IMR-90 (cell line): Measurements from ENCODE around the gene ZC3H8. TPM values are rescaled to one million over a fixed set of nuclear protein-coding genes. Genes with fewer than 3 reads are reported as not detected.

ENCODE experiments used
- ATAC-seq: fragments of 200-7000 bp; cut with Tn5 transposase; 2 replicates; pipeline ENCODE4 v1.9.1; 2020; ENCODE audit warnings: low read depth, mild to moderate bottlenecking, moderate library complexity
- BruUV-seq: library from RNA; stranded (reverse); fragments of 400-500 nt; replicated peaks from 2 replicates; lab custom pipeline; 2021; lab: Mats Ljungman, UMichigan
- CTCF ChIA-PET: fragments of 300-600 bp; formaldehyde crosslinking; extraction: SDS; loops from one replicate; lab custom pipeline; 2021; ENCODE audit warnings: antibody characterized with exemption; lab: Yijun Ruan, JAX
- POLR2A ChIA-PET: fragments of 300-600 bp; sonication (Branson Sonifier 250); formaldehyde crosslinking; loops from one replicate; lab custom pipeline; 2022; ENCODE audit warnings: antibody characterized with exemption; ENCODE audit not compliant: unreplicated experiment; lab: Charles Lee
- DNase-seq: peaks from one replicate; pipeline ENCODE4 v3.0.0; 2013
- H2AFZ ChIP-seq: replicated peaks from 2 replicates; pipeline ENCODE3; 2013; ENCODE audit warnings: low read length, mild to moderate bottlenecking; ENCODE audit not compliant: poor library complexity
- H2AK5ac ChIP-seq: 2 replicates; pipeline ENCODE4 v1.6.1; 2013; ENCODE audit warnings: low read depth, low read length, inconsistent platforms
- H2AK9ac ChIP-seq: replicated peaks from 2 replicates; pipeline ENCODE3; 2013; ENCODE audit warnings: mild to moderate bottlenecking, low read depth, low read length, moderate library complexity; ENCODE audit not compliant: poor library complexity
- H2BK120ac ChIP-seq: 2 replicates; pipeline ENCODE4 v1.6.1; 2013; ENCODE audit warnings: low read depth, low read length, inconsistent platforms
- H2BK15ac ChIP-seq: 3 replicates; pipeline ENCODE4 v1.6.1; 2013; ENCODE audit warnings: low read depth, low read length, inconsistent platforms
- H2BK20ac ChIP-seq: 2 replicates; pipeline ENCODE4 v1.6.1; 2013; ENCODE audit warnings: low read depth, mild to moderate bottlenecking, inconsistent platforms, low read length, moderate library complexity
- H2BK5ac ChIP-seq: 2 replicates; pipeline ENCODE4 v1.6.1; 2013; ENCODE audit warnings: mild to moderate bottlenecking, low read depth, low read length, inconsistent platforms; ENCODE audit not compliant: poor library complexity, severe bottlenecking
- H3K14ac ChIP-seq: replicated peaks from 2 replicates; pipeline ENCODE4 v1.6.1; 2013; ENCODE audit warnings: low read depth, low read length, inconsistent platforms
- H3K18ac ChIP-seq: 2 replicates; pipeline ENCODE4 v1.6.1; 2013; ENCODE audit warnings: low read depth, low read length, control low read depth
- H3K23ac ChIP-seq: 2 replicates; pipeline ENCODE4 v1.6.1; 2013; ENCODE audit warnings: low read depth, low read length, inconsistent platforms
- H3K27ac ChIP-seq: 2 replicates; pipeline ENCODE4 v1.5.1; 2013; ENCODE audit warnings: mild to moderate bottlenecking, control low read depth, low read length; ENCODE audit not compliant: insufficient read depth
- H3K27me3 ChIP-seq: 2 replicates; pipeline ENCODE4 v1.6.1; 2013; ENCODE audit warnings: low read length; ENCODE audit not compliant: control insufficient read depth, insufficient read depth
- H3K36me3 ChIP-seq: 2 replicates; pipeline ENCODE4 v1.6.1; 2013; ENCODE audit warnings: low read length, mixed read lengths; ENCODE audit not compliant: control insufficient read depth, insufficient read depth
- H3K4ac ChIP-seq: 2 replicates; pipeline ENCODE4 v1.6.1; 2013; ENCODE audit warnings: low read depth, low read length, inconsistent platforms
- H3K4me1 ChIP-seq: 2 replicates; pipeline ENCODE4 v1.6.1; 2013; ENCODE audit warnings: low read length, mixed read lengths; ENCODE audit not compliant: control insufficient read depth, insufficient read depth
- H3K4me2 ChIP-seq: 2 replicates; pipeline ENCODE4 v1.6.1; 2013; ENCODE audit warnings: low read depth, mild to moderate bottlenecking, control low read depth, low read length, moderate library complexity
- H3K4me3 ChIP-seq: 2 replicates; pipeline ENCODE4 v1.5.1; 2013; ENCODE audit warnings: low read depth, mild to moderate bottlenecking, control low read depth, low read length, moderate library complexity; ENCODE audit not compliant: insufficient read depth
- H3K56ac ChIP-seq: 2 replicates; pipeline ENCODE4 v1.6.1; 2013; ENCODE audit warnings: low read length, inconsistent platforms; ENCODE audit not compliant: insufficient read depth; ENCODE audit errors: extremely low read depth
- H3K79me1 ChIP-seq, 2 experiments: 2 replicates each; pipeline ENCODE4 v1.6.1; 2013; ENCODE audit warnings: low read length in 2 of 2, inconsistent platforms in 1 of 2, low read depth in 1 of 2
- H3K9ac ChIP-seq: 2 replicates; pipeline ENCODE4 v1.6.1; 2013; ENCODE audit warnings: low read depth, low read length, control low read depth
- H3K9me1 ChIP-seq: 2 replicates; pipeline ENCODE4 v1.6.1; 2013; ENCODE audit warnings: low read length, inconsistent platforms; ENCODE audit not compliant: insufficient read depth
- H3K9me3 ChIP-seq: 2 replicates; pipeline ENCODE4 v1.6.1; 2013; ENCODE audit warnings: low read length; ENCODE audit not compliant: control insufficient read depth, insufficient read depth
- H4K20me1 ChIP-seq: 2 replicates; pipeline ENCODE4 v1.6.1; 2013; ENCODE audit warnings: low read length, inconsistent platforms; ENCODE audit not compliant: insufficient read depth
- H4K5ac ChIP-seq: 2 replicates; pipeline ENCODE4 v1.6.1; 2013; ENCODE audit warnings: mild to moderate bottlenecking, low read depth, low read length, control low read depth
- H4K8ac ChIP-seq, 2 experiments: 2 replicates each; pipeline ENCODE4 v1.6.1; 2013; ENCODE audit warnings: low read depth in 2 of 2, low read length in 2 of 2, control low read depth in 1 of 2, inconsistent platforms in 1 of 2
- H4K91ac ChIP-seq: 2 replicates; pipeline ENCODE4 v1.6.1; 2013; ENCODE audit warnings: low read depth, low read length, inconsistent platforms; ENCODE audit not compliant: insufficient read depth
- CHD1 ChIP-seq: IDR thresholded peaks from 2 replicates; pipeline ENCODE4 v1.6.1; 2012; ENCODE audit warnings: low read depth, low read length, improper control_type of control experiment
- FOS ChIP-seq: fragments of 150-350 bp; IDR thresholded peaks from 2 replicates; pipeline ENCODE4 v1.6.1; 2016; ENCODE audit warnings: low read depth, low read length
- RAD21 ChIP-seq: IDR thresholded peaks from 2 replicates; pipeline ENCODE4 v1.6.1; 2012; ENCODE audit warnings: low read length, improper control_type of control experiment
- WGBS, 2 experiments: methylation state at CpG; one replicate each; pipeline versions ENCODE4 v1.1.5 to v1.1.7; 2013; ENCODE audit warnings: missing lambda C conversion rate in 2 of 2; ENCODE audit not compliant: insufficient read length in 1 of 2; ENCODE audit errors: extremely low coverage in 2 of 2; 5-methylcytosine and 5-hydroxymethylcytosine counted together
- dilution Hi-C: fragments of 300-500 bp; cut with HindIII; formaldehyde crosslinking; loops from one replicate; pipeline ENCODE4 v1.14.3; 2018; ENCODE audit warnings: low sequenced_read_pairs; ENCODE audit not compliant: unreplicated experiment
- in situ Hi-C: fragments of 300-500 bp; cut with MboI; formaldehyde crosslinking; loops from 3 replicates; pipeline ENCODE4 v1.14.3; 2019; ENCODE audit warnings: low sequenced_read_pairs, inconsistent platforms, mixed read lengths
- intact Hi-C: fragments of 100-400 bp; cut with micrococcal nuclease; formaldehyde crosslinking; loops from 2 replicates; pipeline ENCODE4 v1.10.0; 2022
- polyA plus RNA-seq, 3 experiments: library from polyadenylated mRNA; depleted of rRNA; stranded (reverse); fragments of >200 nt; gene quantifications; 2 replicates each; pipeline ENCODE4 v1.2.3, GENCODE V29; 2012; ENCODE audit warnings: low replicate concordance in 1 of 3
- total RNA-seq: library from RNA; depleted of rRNA; stranded (reverse); fragments of >200 nt; gene quantifications from 2 replicates; pipeline ENCODE4 v1.2.3, GENCODE V29; 2012

Gene ZC3H8
- total and polyA plus RNA-seq, 2 of the 4 experiments (the other 2 are of a cell fraction) = 0.18 to 1.6 TPM

GRCh38 chr2:112277596-112278220 lies 22.9 kb upstream of the ZC3H8 start:
- H2BK20ac ChIP-seq = no peak overlapping the region
- H3K23ac ChIP-seq = no peak overlapping the region
- H3K79me1 ChIP-seq = no peaks in the 10 kb centered on the region; a peak in 1 of 4 replicates
- no peaks in the 10 kb centered on the region for H3K4me1 ChIP-seq
- no peaks in the 10 kb centered on the region for H3K36me3 ChIP-seq
- ChIA-PET POLR2A (no interaction called here), CTCF (interaction anchor here (0.6 kb wide), 1 partner anchor 267 kb away, joined by 3 read pairs; no protein-coding TSS in a partner anchor)
- H3K4me2 ChIP-seq = no peak overlapping the region
- BruUV-seq = no TSS peak
- no peak overlapping the region for H4K5ac ChIP-seq
- no peak overlapping the region for H3K56ac ChIP-seq
- H2BK15ac ChIP-seq = no peak overlapping the region
- H2AFZ ChIP-seq = no peak overlapping the region
- no peak overlapping the region for H3K14ac ChIP-seq
- no peaks in the 10 kb centered on the region for H3K9me1 ChIP-seq
- in situ Hi-C loops = no loop called here
- H3K4ac ChIP-seq = no peak overlapping the region
- DNase-seq (no peak), ATAC-seq (no peak)
- no peak overlapping the region for H4K8ac ChIP-seq
- TF ChIP-seq CHD1 (no peak), RAD21 (no peak), FOS (no peak)
- H2AK5ac ChIP-seq = no peak overlapping the region
- WGBS, 2 experiments = no CpG with 5 or more reads among the region's 5 CpGs
- no peak overlapping the region for H3K9ac ChIP-seq
- no peak overlapping the region for H2BK5ac ChIP-seq
- H2AK9ac ChIP-seq = no peak overlapping the region
- intact Hi-C loops = loop anchor here (5.0 kb wide), 2 partner anchors 65 to 220 kb away; partner anchors contain the start of gene TMEM87B
- H3K9me3 ChIP-seq = no peaks in the 10 kb centered on the region
- no peak overlapping the region for H3K27ac ChIP-seq
- no peaks in the 10 kb centered on the region for H4K20me1 ChIP-seq
- dilution Hi-C loops = no loop called here
- H4K91ac ChIP-seq = no peak overlapping the region
- H3K18ac ChIP-seq = no peak overlapping the region
- no peak overlapping the region for H2BK120ac ChIP-seq
- H3K27me3 ChIP-seq = no peaks in the 10 kb centered on the region
- H3K4me3 ChIP-seq = no peak overlapping the region
